HG02642 (cell line): Measurements from ENCODE around the gene FXN.
A peak's percentile ranks its signal among the peaks of the same experiment; 100 is the strongest.
"Not testable (repeated sequence)": the region's sequence is repeated elsewhere in the genome, so short reads cannot be mapped to it uniquely, and the experiment has no call there.

Experiments
- ATAC-seq: cut with Tn5 transposase; IDR thresholded peaks from one replicate; pipeline ENCODE4 v1.9.1; 2021; ENCODE audit warnings: mild to moderate bottlenecking; ENCODE audit not compliant: unreplicated experiment, poor library complexity

The FXN gene

DNA sequence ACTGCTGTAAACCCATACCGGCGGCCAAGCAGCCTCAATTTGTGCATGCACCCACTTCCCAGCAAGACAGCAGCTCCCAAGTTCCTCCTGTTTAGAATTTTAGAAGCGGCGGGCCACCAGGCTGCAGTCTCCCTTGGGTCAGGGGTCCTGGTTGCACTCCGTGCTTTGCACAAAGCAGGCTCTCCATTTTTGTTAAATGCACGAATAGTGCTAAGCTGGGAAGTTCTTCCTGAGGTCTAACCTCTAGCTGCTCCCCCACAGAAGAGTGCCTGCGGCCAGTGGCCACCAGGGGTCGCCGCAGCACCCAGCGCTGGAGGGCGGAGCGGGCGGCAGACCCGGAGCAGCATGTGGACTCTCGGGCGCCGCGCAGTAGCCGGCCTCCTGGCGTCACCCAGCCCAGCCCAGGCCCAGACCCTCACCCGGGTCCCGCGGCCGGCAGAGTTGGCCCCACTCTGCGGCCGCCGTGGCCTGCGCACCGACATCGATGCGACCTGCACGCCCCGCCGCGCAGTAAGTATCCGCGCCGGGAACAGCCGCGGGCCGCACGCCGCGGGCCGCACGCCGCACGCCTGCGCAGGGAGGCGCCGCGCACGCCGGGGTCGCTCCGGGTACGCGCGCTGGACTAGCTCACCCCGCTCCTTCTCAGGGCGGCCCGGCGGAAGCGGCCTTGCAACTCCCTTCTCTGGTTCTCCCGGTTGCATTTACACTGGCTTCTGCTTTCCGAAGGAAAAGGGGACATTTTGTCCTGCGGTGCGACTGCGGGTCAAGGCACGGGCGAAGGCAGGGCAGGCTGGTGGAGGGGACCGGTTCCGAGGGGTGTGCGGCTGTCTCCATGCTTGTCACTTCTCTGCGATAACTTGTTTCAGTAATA is at the start of gene FXN:
TSS of gene FXN (plus strand) at position 315 of the 871 bp plus-strand sequence. CDS start at position 346, 31 bp downstream.
- peak; percentile 96 for ATAC-seq

- ATAC-seq: not testable (repeated sequence)
These were observed 48.6 kb upstream of the FXN start for GRCh38 chr9:68986949-68987348.

DNA sequence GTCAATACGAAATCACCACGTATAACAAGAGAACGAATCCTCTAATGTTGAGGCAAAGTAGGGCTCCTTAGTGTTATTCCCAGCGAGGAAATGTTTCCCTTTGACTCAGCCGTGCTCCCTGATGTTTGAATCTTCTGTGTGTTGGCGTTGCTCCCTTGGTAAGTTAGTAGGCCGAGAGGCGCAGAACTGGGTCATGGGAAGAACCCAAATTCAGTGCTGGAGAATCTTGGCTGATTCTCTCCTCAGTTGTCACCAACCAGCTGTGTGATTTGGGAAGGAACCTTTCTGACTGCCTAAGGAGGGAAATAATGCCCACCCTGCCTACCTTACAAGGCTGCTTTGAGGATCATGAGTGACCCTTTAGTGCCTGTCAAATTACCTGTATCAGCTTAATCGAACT is 44.1 kb upstream of the FXN start:
- no peak for ATAC-seq

GRCh38 chr9:68995776-68996175 is 39.8 kb upstream of the FXN start:
- no peak for ATAC-seq

DNA sequence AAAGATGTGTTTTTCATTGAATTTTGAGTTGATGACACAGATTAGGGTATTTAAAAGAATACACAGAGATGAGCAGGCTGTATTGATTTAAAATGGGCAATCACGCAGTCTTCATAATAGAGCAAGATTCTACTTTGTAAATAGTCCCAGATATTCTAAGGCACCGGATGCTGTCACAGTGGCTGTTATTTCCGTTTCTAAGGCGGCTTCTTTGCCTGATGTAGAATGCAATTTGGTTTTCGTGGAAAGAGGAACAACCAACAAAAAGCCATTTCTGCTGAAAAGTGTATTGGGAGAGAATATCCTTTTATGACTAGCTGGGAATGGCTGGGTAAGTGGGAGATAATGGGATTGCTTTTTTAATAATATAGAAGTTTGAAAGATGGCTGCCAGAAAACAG is 39.1 kb upstream of the FXN start:
- ATAC-seq: no peak

GRCh38 chr9:68997666-68998065 is 37.9 kb upstream of the FXN start:
- no peak for ATAC-seq

GRCh38 chr9:68998385-68998784 is 37.2 kb upstream of the FXN start:
- ATAC-seq: no peak

DNA sequence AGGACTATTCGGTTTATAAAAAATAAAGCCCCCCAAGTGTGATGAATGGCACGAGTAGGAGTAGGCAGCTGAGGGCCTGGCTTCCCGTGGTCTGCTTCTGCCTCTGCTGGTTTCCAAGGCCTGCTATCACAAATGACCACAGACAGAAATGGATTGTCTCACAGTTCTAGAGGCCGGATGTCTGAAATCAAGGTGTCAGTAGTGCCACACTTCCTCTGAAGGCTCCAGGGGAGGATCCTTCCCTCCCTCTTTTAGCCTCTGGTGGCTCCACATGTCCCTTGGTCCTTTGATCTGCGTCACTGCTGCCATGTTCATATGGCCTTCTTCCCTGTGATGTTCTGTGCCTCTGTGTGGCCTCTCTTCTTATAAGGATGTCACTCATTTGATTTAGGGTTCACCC is 36.7 kb upstream of the FXN start:
- ATAC-seq: no peak

DNA sequence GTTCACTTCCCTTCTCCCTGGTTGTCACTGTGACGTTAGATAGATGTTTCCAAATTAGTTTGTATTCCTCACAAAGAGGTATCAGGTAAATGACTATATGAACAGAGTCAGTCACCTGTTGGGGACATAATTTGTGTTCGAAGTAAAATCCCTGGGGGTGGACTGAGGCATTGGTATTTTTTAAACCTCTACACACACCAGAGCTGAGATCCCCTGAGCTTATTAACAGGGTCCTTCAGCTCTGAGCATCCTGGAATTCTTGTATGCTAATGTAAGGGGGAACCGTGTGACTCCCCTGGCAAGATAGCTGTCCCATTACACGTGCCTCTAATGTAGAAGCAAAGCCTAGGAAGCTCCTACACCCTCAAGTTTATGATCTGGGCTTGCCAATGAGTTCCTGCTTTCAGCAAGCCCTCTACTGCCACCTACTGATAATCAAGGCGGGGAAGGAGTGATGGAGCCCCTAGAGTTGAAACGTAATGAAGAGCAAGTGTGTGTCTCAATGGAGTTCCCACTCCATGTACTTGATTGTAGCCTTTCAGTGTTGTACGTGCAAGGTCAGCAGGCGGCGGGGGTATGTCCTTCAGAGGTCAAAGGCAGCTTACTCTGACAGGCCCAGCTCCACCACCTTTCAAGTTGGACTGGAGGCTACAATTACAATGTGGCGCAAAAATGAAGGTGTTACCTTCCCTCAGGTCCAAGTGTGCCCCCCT is 36.0 kb upstream of the FXN start:
- ATAC-seq: peak; percentile 85

GRCh38 chr9:69001921-69002320 is 33.6 kb upstream of the FXN start:
- ATAC-seq: no peak

DNA sequence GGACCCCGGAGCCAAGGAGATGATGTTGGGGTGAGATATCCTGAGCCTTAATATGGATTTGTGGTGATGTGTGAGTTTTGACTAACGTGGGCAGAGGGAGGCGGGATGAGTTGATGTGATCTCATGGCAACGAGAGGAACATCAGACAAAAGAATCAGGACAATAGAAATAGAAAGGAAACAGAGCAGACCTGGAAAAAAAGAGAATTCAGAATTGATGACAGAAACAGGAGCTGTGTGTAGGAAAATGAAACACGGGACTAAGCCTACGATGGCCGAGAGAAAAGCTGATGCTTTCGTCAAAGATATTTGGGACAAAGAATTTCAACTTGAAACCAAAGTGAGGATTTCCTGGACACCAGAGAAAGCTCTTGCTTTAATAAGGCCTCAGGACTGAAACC is 32.5 kb upstream of the FXN start:
- no peak for ATAC-seq

- ATAC-seq: no peak
These were observed 30.7 kb upstream of the FXN start for GRCh38 chr9:69004836-69005235.

- ATAC-seq: no peak
These were observed 25.8 kb upstream of the FXN start for GRCh38 chr9:69009708-69010107.

- no peak for ATAC-seq
These were observed 22.7 kb upstream of the FXN start for GRCh38 chr9:69012696-69013381.

DNA sequence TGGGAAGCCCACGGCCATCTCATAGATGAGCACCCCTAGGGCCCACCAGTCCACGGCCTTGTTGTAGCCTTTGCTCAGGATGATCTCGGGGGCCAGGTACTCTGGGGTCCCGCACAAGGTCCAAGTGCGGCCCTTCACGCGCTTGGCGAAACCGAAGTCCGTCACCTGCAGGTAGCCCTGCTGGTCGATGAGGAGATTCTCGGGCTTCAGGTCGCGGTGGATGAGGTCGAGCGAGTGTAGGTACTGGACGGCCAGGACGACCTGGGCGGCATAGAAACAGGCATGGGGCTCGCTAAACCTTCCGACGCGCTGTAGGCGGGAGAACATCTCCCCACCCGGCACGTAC is 22.2 kb upstream of the FXN start:
- no peak for ATAC-seq

DNA sequence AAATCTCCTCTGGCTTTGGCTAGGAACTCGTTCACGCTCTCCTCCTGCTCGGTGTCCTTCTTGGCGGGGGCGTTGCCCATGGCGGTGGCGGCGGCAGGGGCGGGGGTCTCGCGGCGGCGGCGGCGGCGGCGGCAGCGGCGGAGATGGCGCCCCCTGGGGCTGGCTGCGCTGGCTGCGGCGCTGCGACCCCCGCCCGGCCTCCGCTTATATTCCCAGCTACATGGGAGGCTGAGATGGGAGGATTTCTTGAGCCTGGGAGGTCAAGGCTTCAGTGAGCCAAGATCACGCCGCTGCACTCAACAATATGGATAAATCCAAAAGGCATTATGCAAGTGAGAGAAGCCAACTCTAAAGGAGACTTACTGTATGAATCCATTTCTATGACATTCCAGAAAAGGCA is 21.5 kb upstream of the FXN start, which contains the start of gene PRKACG:
TSS of gene PRKACG (minus strand) at position 101 of the 400 bp plus-strand sequence. CDS start at position 80, 21 bp downstream.
- no peak for ATAC-seq

GRCh38 chr9:69016191-69017096 is 19.1 kb upstream of the FXN start:
- no peak for ATAC-seq

GRCh38 chr9:69018737-69019136 is 16.8 kb upstream of the FXN start:
- no peak for ATAC-seq

GRCh38 chr9:69019808-69020207 is 15.7 kb upstream of the FXN start:
- ATAC-seq: no peak
